CD4-positive, alpha-beta memory T cell (primary cell): ENCODE measurements around the gene ZIC2. TPM values are rescaled to one million over a fixed set of nuclear protein-coding genes. Genes with fewer than 3 reads are reported as not detected.
A peak's percentile ranks its signal among the peaks of the same experiment; 100 is the strongest.

ENCODE experiments used
- CTCF ChIA-PET: fragments of 350-600 bp; sonication (Branson Sonifier 250); formaldehyde crosslinking; loops from one replicate; lab custom pipeline; 2021; ENCODE audit warnings: inconsistent platforms; ENCODE audit not compliant: partially characterized antibody; lab: Charles Lee
- POLR2A ChIA-PET: fragments of 350-600 bp; sonication (Branson Sonifier 250); formaldehyde crosslinking; loops from one replicate; lab custom pipeline; 2021; ENCODE audit not compliant: partially characterized antibody; lab: Charles Lee
- DNase-seq, 5 donors: peaks; one replicate each; pipeline versions ENCODE4 v3.0.0 to v3.0.0-alpha.2; 2020 to 2022; ENCODE audit warnings: mixed read lengths in 1 of 5
- H3K27ac ChIP-seq: one replicate; pipeline ENCODE4 v1.7.0; 2013; ENCODE audit warnings: low read depth, low read length
- H3K27me3 ChIP-seq: 2 replicates; pipeline ENCODE4 v1.7.0; 2013; ENCODE audit warnings: mild to moderate bottlenecking, low read length, moderate library complexity; ENCODE audit not compliant: insufficient read depth
- H3K36me3 ChIP-seq: 2 replicates; pipeline ENCODE4 v1.7.0; 2013; ENCODE audit warnings: mild to moderate bottlenecking, low read length, moderate library complexity; ENCODE audit not compliant: insufficient read depth
- H3K4me1 ChIP-seq: 2 replicates; pipeline ENCODE4 v1.7.0; 2013; ENCODE audit warnings: mild to moderate bottlenecking, low read length, moderate library complexity; ENCODE audit not compliant: insufficient read depth
- H3K4me3 ChIP-seq, 2 donors: one replicate each; pipeline ENCODE4 v1.7.0; 2013; ENCODE audit warnings: low read length in 2 of 2, mild to moderate bottlenecking in 1 of 2
- H3K9me3 ChIP-seq, 2 donors: one replicate each; pipeline ENCODE4 v1.7.0; 2013; ENCODE audit warnings: low read length in 2 of 2, control low read depth in 1 of 2; ENCODE audit not compliant: control insufficient read depth in 1 of 2
- H3K27ac Mint-ChIP-seq, 7 donors: one replicate each; pipeline ENCODE4 v1.8.0; 2020 to 2021; ENCODE audit warnings: mixed read lengths in 7 of 7, mild to moderate bottlenecking in 6 of 7, inconsistent platforms in 3 of 7, moderate library complexity in 3 of 7
- H3K27me3 Mint-ChIP-seq, 2 donors: one replicate each; pipeline ENCODE4 v1.8.0; 2020 to 2021; ENCODE audit warnings: mixed read lengths in 2 of 2
- H3K36me3 Mint-ChIP-seq, 2 donors: one replicate each; pipeline ENCODE4 v1.8.0; 2020 to 2021; ENCODE audit warnings: mixed read lengths in 2 of 2, inconsistent platforms in 1 of 2, mild to moderate bottlenecking in 1 of 2
- H3K4me1 Mint-ChIP-seq, 4 donors: one replicate each; pipeline ENCODE4 v1.8.0; 2020 to 2021; ENCODE audit warnings: mixed read lengths in 4 of 4, mild to moderate bottlenecking in 1 of 4
- H3K4me3 Mint-ChIP-seq, 8 donors: one replicate each; pipeline ENCODE4 v1.8.0; 2020 to 2021; ENCODE audit warnings: mixed read lengths in 8 of 8, mild to moderate bottlenecking in 7 of 8, moderate library complexity in 6 of 8, inconsistent platforms in 3 of 8
- H3K9me3 Mint-ChIP-seq, 8 donors: one replicate each; pipeline ENCODE4 v1.8.0; 2020 to 2021; ENCODE audit warnings: mixed read lengths in 8 of 8, mild to moderate bottlenecking in 5 of 8, inconsistent platforms in 3 of 8, moderate library complexity in 1 of 8
- intact Hi-C: fragments of 100-400 bp; cut with micrococcal nuclease; formaldehyde crosslinking; loops from one replicate; pipeline ENCODE4 v1.15.1; 2023
- polyA plus RNA-seq, 2 donors: library from polyadenylated mRNA; unstranded; fragments of 300-500 nt; fragmentation: Illumina TruSeq; gene quantifications; one replicate each; pipeline ENCODE4 v1.2.3, GENCODE V29; 2021
- total RNA-seq, 2 experiments: library from RNA; stranded (reverse); gene quantifications; one replicate each; pipeline ENCODE4 v1.2.3, GENCODE V29; 2021

ZIC2 gene
- total RNA-seq: not detected
- polyA plus RNA-seq: not detected

DNA sequence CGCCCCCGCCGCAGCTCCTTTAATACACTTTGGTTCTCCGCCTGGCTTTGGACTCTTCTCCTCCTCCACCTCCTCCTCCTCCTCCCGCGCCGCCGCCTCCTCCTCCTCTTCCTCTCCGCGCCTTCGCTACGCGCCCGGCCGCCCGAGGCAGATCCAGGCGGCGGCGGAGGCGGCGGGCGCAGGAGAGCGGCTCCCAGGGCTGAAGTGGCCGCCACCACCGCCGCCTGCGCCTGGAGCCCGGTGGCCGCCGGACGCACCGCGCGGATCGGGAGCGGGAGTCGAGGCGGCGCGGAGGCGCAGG lies at the start of gene ZIC2:
Gene ZIC2 (plus strand): TSS at position 50 of the 301 bp plus-strand sequence. CDS start 281 bp downstream, outside the sequence.
- Histone ChIP-seq H3K27me3 (peaks cover 73% of the 10 kb centered on the region), H3K9me3 (no peaks in the 10 kb centered on the region), H3K4me1 (peaks cover 37% of the 10 kb centered on the region), H3K4me3 (peak within 1 kb of the TSS in 1 of 2 donors; percentile 28), H3K36me3 (no peaks in the 10 kb centered on the region), H3K27ac (no peak within 1 kb of the TSS)
- CTCF ChIA-PET: interaction anchor here (1.8 kb wide), 1 partner anchor 11 kb away, joined by 3 read pairs; no protein-coding TSS in a partner anchor
- H3K27me3 Mint-ChIP-seq: peaks cover 51 to 56% of the 10 kb centered on the region in 2 donors
- DNase-seq: no peak
- H3K27ac Mint-ChIP-seq: peak within 1 kb of the TSS in 6 of 7 donors; percentile 8 to 98 (median 80)
- H3K36me3 Mint-ChIP-seq: peaks cover 0 to 8% of the 10 kb centered on the region in 2 donors
- peak within 1 kb of the TSS in 7 of 8 donors; percentile 51 to 84 (median 67) for H3K4me3 Mint-ChIP-seq
- peaks cover 6 to 43% (median 20%) of the 10 kb centered on the region in 4 donors for H3K4me1 Mint-ChIP-seq
- intact Hi-C loops: loop anchor here (5.0 kb wide), 1 partner anchor 324 kb away; no protein-coding TSS in a partner anchor
- H3K9me3 Mint-ChIP-seq: peaks cover 0 to 55% (median 28%) of the 10 kb centered on the region in 8 donors
- POLR2A ChIA-PET: interaction anchor here (0.6 to 2.5 kb wide), 6 partner anchors 8 to 326 kb away, joined by 3 to 9 read pairs (median 4); no protein-coding TSS in a partner anchor

DNA sequence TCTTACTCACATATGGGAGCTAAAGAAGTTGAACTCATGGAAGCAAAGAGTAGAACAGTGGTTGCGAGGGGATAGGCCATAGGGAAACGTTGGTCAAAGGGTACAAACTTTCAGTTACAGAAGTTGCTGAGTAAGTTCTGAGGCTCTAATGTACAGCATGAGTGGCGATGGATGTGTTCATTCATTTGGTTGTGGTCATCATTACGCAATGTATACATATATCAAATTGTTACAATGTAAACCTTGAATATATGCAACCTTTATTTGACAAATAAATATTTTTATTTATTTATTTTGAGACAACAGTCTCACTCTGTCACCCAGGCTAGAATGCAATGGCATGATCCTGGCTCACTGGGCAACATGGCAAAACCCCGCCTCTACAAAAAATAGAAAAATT lies 48.7 kb upstream of the ZIC2 start:
- POLR2A ChIA-PET: no interaction called here
- intact Hi-C loops: no loop called here
- H3K4me1 Mint-ChIP-seq: peaks cover 0 to 4% (median under 1%) of the 10 kb centered on the region in 4 donors

DNA sequence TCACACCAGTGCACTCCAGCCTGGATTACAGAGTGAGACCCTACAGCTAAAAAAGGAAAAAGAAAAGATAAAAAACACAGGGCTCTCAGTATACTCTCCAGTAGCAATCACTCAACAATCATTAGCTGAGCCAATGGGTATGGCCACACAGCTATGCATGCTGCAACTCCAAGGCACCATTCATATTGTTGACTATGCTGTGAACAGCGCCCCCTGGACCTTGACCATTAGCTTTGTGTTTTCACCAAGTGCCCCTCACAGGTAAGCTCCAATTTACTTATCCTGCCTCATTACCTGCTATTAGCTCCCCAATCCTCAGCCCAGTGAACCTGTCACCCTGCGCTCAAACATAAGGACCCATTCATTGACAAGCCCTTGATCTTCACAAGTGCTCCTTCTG lies 45.8 kb upstream of the ZIC2 start:
- no peak overlapping the region for H3K4me3 ChIP-seq
- Mint-ChIP-seq H3K27ac (no peak overlapping the region), H3K9me3 (peaks cover 0 to 3% (median 0%) of the 10 kb centered on the region in 8 donors), H3K4me1 (peaks cover 0 to 4% (median under 1%) of the 10 kb centered on the region in 4 donors), H3K36me3 (no peaks in the 10 kb centered on the region), H3K27me3 (peaks cover 19 to 27% of the 10 kb centered on the region in 2 donors), H3K4me3 (no peak overlapping the region)
- no peak overlapping the region for H3K27ac ChIP-seq
- intact Hi-C loops: no loop called here
- no peaks in the 10 kb centered on the region for H3K9me3 ChIP-seq
- no peak for DNase-seq
- no peaks in the 10 kb centered on the region for H3K36me3 ChIP-seq
- POLR2A ChIA-PET: no interaction called here
- H3K27me3 ChIP-seq: no peaks in the 10 kb centered on the region
- no peaks in the 10 kb centered on the region for H3K4me1 ChIP-seq
- CTCF ChIA-PET: no interaction called here

More for the DNA sequence above, 48.7 kb upstream of the ZIC2 start:
- Mint-ChIP-seq H3K9me3 (peaks cover 0 to 3% (median 0%) of the 10 kb centered on the region in 8 donors), H3K36me3 (no peaks in the 10 kb centered on the region), H3K4me3 (no peak overlapping the region), H3K27ac (no peak overlapping the region), H3K27me3 (peaks cover 22 to 28% of the 10 kb centered on the region in 2 donors)
- no peaks in the 10 kb centered on the region for H3K9me3 ChIP-seq
- no peaks in the 10 kb centered on the region for H3K36me3 ChIP-seq
- no peaks in the 10 kb centered on the region for H3K27me3 ChIP-seq
- CTCF ChIA-PET: interaction anchor here (0.9 kb wide), 1 partner anchor 17 kb away, joined by 3 read pairs; no protein-coding TSS in a partner anchor
- H3K4me1 ChIP-seq: no peaks in the 10 kb centered on the region
- H3K4me3 ChIP-seq: no peak overlapping the region
- no peak for DNase-seq
- H3K27ac ChIP-seq: no peak overlapping the region

DNA sequence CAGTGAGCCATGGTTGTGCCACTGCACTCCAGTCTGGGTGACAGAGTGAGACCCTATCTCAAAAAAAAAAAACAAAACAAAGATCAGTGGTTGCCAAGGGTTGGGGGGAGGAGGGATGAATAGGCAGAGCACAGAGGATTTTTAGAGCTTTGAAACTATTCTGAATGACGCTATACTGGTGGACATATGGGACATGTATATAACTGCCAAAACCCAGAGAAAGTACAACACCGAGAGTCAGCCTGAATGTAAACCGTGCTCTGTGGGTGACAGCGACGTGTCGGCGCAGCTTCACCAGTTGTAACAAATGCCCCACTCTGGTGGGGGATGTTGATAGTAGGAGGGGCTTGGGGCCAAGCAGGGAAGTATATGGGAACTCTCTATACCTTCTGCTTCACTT lies 42.9 kb upstream of the ZIC2 start:
- Mint-ChIP-seq H3K27me3 (peaks cover 17 to 33% of the 10 kb centered on the region in 2 donors), H3K36me3 (no peaks in the 10 kb centered on the region), H3K9me3 (peaks cover 0 to 1% (median 0%) of the 10 kb centered on the region in 8 donors), H3K27ac (no peak overlapping the region), H3K4me1 (no peaks in the 10 kb centered on the region), H3K4me3 (no peak overlapping the region)
- Histone ChIP-seq H3K9me3 (no peaks in the 10 kb centered on the region), H3K4me1 (no peaks in the 10 kb centered on the region), H3K36me3 (no peaks in the 10 kb centered on the region), H3K27me3 (no peaks in the 10 kb centered on the region), H3K27ac (no peak overlapping the region), H3K4me3 (no peak overlapping the region)
- intact Hi-C loops: no loop called here
- CTCF ChIA-PET: no interaction called here
- POLR2A ChIA-PET: no interaction called here
- DNase-seq: no peak

DNA sequence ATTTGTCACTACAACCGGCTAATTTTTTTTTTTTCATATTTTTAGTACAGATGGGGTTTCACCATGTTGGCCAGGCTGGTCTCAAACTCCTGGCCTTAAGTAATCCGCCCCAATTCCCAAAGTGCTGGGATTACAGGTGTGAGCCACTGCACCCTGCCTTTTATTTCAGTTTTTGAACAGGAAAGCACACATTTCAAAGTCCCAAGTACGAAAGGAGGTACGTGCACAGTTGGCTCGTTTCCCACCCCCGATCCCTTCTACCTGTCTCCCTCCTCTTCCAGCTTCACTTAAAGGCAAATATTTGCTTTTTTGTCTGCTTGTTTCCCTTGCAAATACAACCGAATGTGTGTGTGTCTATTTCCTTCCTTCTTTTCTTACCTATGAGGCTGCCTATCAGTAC lies 40.5 kb upstream of the ZIC2 start:
- Histone ChIP-seq H3K4me1 (no peaks in the 10 kb centered on the region), H3K36me3 (no peaks in the 10 kb centered on the region), H3K27ac (no peak overlapping the region), H3K9me3 (no peaks in the 10 kb centered on the region), H3K4me3 (no peak overlapping the region), H3K27me3 (no peaks in the 10 kb centered on the region)
- Mint-ChIP-seq H3K27ac (no peak overlapping the region), H3K36me3 (no peaks in the 10 kb centered on the region), H3K4me1 (no peaks in the 10 kb centered on the region), H3K9me3 (no peaks in the 10 kb centered on the region), H3K4me3 (no peak overlapping the region), H3K27me3 (peaks cover 25 to 41% of the 10 kb centered on the region in 2 donors)
- CTCF ChIA-PET: no interaction called here
- DNase-seq: no peak
- POLR2A ChIA-PET: no interaction called here
- intact Hi-C loops: no loop called here

DNA sequence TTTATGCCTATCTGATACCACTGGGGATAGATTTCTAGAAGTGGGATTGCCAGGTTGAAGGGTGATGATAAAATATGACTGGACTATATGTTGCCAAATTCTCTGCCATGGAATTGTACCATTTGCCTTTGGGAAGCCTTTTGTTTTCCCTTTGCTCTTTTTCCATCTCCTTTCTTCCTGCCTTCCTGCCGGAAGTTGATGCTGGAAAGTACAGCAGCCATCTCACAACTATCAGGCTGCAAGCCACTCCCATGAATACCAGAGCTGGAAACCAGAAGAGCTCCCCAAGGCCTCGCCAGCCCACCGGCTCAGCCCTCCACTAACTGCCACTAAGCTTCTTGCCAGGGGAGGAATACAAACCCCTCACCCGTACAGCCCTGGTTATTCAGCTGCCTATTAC lies 39.7 kb upstream of the ZIC2 start:
- Histone ChIP-seq H3K27ac (no peak overlapping the region), H3K4me1 (no peaks in the 10 kb centered on the region), H3K4me3 (no peak overlapping the region), H3K36me3 (no peaks in the 10 kb centered on the region), H3K9me3 (no peaks in the 10 kb centered on the region), H3K27me3 (no peaks in the 10 kb centered on the region)
- H3K27me3 Mint-ChIP-seq: peaks cover 24 to 48% of the 10 kb centered on the region in 2 donors
- no peak overlapping the region for H3K27ac Mint-ChIP-seq
- ChIA-PET CTCF (no interaction called here), POLR2A (no interaction called here)
- no peaks in the 10 kb centered on the region for H3K36me3 Mint-ChIP-seq
- intact Hi-C loops: no loop called here
- no peak for DNase-seq
- H3K4me3 Mint-ChIP-seq: no peak overlapping the region
- no peaks in the 10 kb centered on the region for H3K9me3 Mint-ChIP-seq
- H3K4me1 Mint-ChIP-seq: no peaks in the 10 kb centered on the region

DNA sequence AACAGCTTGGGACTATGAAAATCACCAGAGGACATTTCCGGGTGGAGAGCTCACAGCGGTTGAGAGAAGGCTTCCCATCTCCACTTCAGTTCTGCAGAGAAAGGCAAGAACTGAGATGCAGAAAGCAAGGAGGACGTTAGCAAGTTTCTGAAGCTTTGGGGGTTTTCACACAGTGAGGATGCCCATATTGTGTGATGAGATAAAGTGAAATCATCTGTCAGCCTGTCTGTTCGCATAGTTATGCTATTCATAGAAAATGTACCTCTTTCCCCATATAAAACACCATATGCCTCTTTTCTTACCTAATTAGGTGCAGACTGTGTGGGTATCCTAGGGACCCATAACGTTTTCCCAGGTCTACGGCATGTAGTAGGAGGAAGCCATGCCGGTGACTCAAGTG lies 37.5 kb upstream of the ZIC2 start:
- H3K9me3 Mint-ChIP-seq: no peaks in the 10 kb centered on the region
- H3K27ac Mint-ChIP-seq: no peak overlapping the region

More for the DNA sequence above, 37.5 kb upstream of the ZIC2 start:
- H3K9me3 ChIP-seq: no peaks in the 10 kb centered on the region
- CTCF ChIA-PET: no interaction called here
- H3K36me3 Mint-ChIP-seq: no peaks in the 10 kb centered on the region
- no peak overlapping the region for H3K4me3 ChIP-seq
- no peaks in the 10 kb centered on the region for H3K4me1 ChIP-seq
- H3K36me3 ChIP-seq: no peaks in the 10 kb centered on the region
- intact Hi-C loops: no loop called here
- H3K27me3 ChIP-seq: no peaks in the 10 kb centered on the region
- POLR2A ChIA-PET: no interaction called here
- no peak overlapping the region for H3K4me3 Mint-ChIP-seq
- H3K27ac ChIP-seq: no peak overlapping the region
- no peak for DNase-seq
- peaks cover 33 to 55% of the 10 kb centered on the region in 2 donors for H3K27me3 Mint-ChIP-seq
- no peaks in the 10 kb centered on the region for H3K4me1 Mint-ChIP-seq
